ENCODE measurements around the gene PCMT1.

DNA sequence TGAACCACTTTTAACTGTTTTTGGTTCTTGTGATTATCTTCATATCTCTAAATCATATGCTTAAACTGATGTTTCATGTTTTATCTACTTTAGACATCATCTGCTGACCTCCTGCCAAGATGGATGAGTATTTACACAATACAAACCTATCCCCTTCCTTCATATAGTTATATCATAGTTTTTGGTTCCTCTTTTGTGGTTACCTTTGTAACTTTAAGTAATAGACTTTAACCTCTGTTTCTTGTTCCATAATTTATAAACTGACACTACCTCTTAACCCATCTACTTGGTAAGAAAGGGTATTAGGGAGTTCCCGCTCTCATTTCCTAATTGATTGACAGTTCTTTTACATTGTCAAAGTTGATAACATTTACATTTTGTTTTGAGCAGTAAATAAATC is 11.9 kb downstream of the PCMT1 start:
- TF ChIP-seq, protein P1, sequence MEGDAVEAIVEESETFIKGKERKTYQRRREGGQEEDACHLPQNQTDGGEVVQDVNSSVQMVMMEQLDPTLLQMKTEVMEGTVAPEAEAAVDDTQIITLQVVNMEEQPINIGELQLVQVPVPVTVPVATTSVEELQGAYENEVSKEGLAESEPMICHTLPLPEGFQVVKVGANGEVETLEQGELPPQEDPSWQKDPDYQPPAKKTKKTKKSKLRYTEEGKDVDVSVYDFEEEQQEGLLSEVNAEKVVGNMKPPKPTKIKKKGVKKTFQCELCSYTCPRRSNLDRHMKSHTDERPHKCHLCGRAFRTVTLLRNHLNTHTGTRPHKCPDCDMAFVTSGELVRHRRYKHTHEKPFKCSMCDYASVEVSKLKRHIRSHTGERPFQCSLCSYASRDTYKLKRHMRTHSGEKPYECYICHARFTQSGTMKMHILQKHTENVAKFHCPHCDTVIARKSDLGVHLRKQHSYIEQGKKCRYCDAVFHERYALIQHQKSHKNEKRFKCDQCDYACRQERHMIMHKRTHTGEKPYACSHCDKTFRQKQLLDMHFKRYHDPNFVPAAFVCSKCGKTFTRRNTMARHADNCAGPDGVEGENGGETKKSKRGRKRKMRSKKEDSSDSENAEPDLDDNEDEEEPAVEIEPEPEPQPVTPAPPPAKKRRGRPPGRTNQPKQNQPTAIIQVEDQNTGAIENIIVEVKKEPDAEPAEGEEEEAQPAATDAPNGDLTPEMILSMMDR (IDR thresholded peaks at IDR 0.05), result no peak
- no peak for TF ChIP-seq EP300 (IDR thresholded peaks at IDR 0.05)
